GM19238 (cell line): Measurements from ENCODE around the gene FAM78A.
"Not testable (repeated sequence)": the region's sequence is repeated elsewhere in the genome, so short reads cannot be mapped to it uniquely, and the experiment has no call there.

Experiments
- DNase-seq: peaks from one replicate; pipeline ENCODE4 v3.0.0; 2011; ENCODE audit warnings: low spot score; ENCODE audit not compliant: insufficient read length

FAM78A gene

GRCh38 chr9:131266266-131267229, 9.8 kb downstream of the FAM78A start:
- peak; percentile 0 for DNase-seq

- peak; percentile 0 for DNase-seq
Measured at GRCh38 chr9:131264231-131264630, 12.1 kb downstream of the FAM78A start.

GRCh38 chr9:131263701-131264100, 12.6 kb downstream of the FAM78A start:
- DNase-seq, result peak; percentile 1

- not testable (repeated sequence) for DNase-seq
Measured at GRCh38 chr9:131263033-131263343, 13.3 kb downstream of the FAM78A start.

- no peak for DNase-seq
Measured at GRCh38 chr9:131262327-131263032, 13.8 kb downstream of the FAM78A start.

GRCh38 chr9:131260751-131261452, 15.4 kb downstream of the FAM78A start:
- DNase-seq, result no peak

- DNase-seq, result no peak
Measured at GRCh38 chr9:131259916-131260597, 16.3 kb downstream of the FAM78A start.

GRCh38 chr9:131259432-131259898, 16.8 kb downstream of the FAM78A start:
- no peak for DNase-seq

GRCh38 chr9:131258698-131259431, 17.4 kb downstream of the FAM78A start:
- DNase-seq, result no peak

GRCh38 chr9:131258186-131258585, 18.1 kb downstream of the FAM78A start:
- DNase-seq, result no peak

- DNase-seq, result no peak
Measured at GRCh38 chr9:131257266-131258025, 18.9 kb downstream of the FAM78A start.

GRCh38 chr9:131255676-131256197, 20.6 kb downstream of the FAM78A start:
- no peak for DNase-seq

- DNase-seq, result no peak
Measured at GRCh38 chr9:131254626-131255025, 21.7 kb downstream of the FAM78A start.

GRCh38 chr9:131253891-131254491, 22.3 kb downstream of the FAM78A start:
- DNase-seq, result peak; percentile 26

- no peak for DNase-seq
Measured at GRCh38 chr9:131252120-131252519, 24.2 kb downstream of the FAM78A start.

- no peak for DNase-seq
Measured at GRCh38 chr9:131246618-131247017, 29.7 kb downstream of the FAM78A start.

GRCh38 chr9:131244331-131244730, 32.0 kb downstream of the FAM78A start:
- DNase-seq, result not testable (repeated sequence)

GRCh38 chr9:131240047-131240921, 36.0 kb downstream of the FAM78A start:
- DNase-seq, result no peak
